WI38 (cell line): ENCODE results near the gene ALDH1B1.
A peak's percentile ranks its signal among the peaks of the same experiment; 100 is the strongest.

ENCODE experiments used
- H3K4me3 ChIP-seq: 2 replicates; pipeline ENCODE4 v1.5.1; 2011; ENCODE audit warnings: low read depth, mild to moderate bottlenecking, control low read depth, low read length
- CTCF ChIP-seq: IDR thresholded peaks from 2 replicates; pipeline ENCODE4 v1.5.1; 2012; ENCODE audit warnings: low read depth, mild to moderate bottlenecking, control low read depth, low read length

ALDH1B1 gene

GRCh38 chr9:38392235-38393127, at the start of gene ALDH1B1:
Gene ALDH1B1 (plus strand): TSS chr9:38392702. CDS start chr9:38395749, 3,047 bp downstream.
- no peak for TF ChIP-seq CTCF
- H3K4me3 ChIP-seq: peak within 1 kb of the TSS; percentile 89

- no peak for TF ChIP-seq CTCF
- H3K4me3 ChIP-seq: no peak overlapping the region
These were observed 49.5 kb upstream of the ALDH1B1 start for GRCh38 chr9:38343037-38343436.

GRCh38 chr9:38343552-38343951, 49.0 kb upstream of the ALDH1B1 start:
- TF ChIP-seq CTCF: no peak
- no peak overlapping the region for H3K4me3 ChIP-seq

GRCh38 chr9:38344566-38345324, 47.8 kb upstream of the ALDH1B1 start:
- no peak for TF ChIP-seq CTCF

GRCh38 chr9:38345851-38346755, 46.4 kb upstream of the ALDH1B1 start:
- no peak overlapping the region for H3K4me3 ChIP-seq
- no peak for TF ChIP-seq CTCF

More at GRCh38 chr9:38344566-38345324, 47.8 kb upstream of the ALDH1B1 start:
- no peak overlapping the region for H3K4me3 ChIP-seq

GRCh38 chr9:38346811-38347210, 45.7 kb upstream of the ALDH1B1 start:
- no peak for TF ChIP-seq CTCF

More at GRCh38 chr9:38346811-38347210, 45.7 kb upstream of the ALDH1B1 start:
- H3K4me3 ChIP-seq: no peak overlapping the region
